HepG2 (cell line): Measurements from ENCODE around the gene PEX11G. TPM values are rescaled to one million over a fixed set of nuclear protein-coding genes. Genes with fewer than 3 reads are reported as not detected.

ENCODE experiments used
- CCDC6 ChIP-seq: sonication (generic); formaldehyde crosslinking; IDR thresholded peaks from 2 replicates; pipeline ENCODE4 v1.8.1; 2022; ENCODE audit warnings: mild to moderate bottlenecking, missing genetic modification reagents, moderate library complexity
- CEBPB ChIP-seq: IDR thresholded peaks from 2 replicates; pipeline ENCODE4 v1.6.1; 2011; ENCODE audit warnings: low read depth, low read length, improper control_type of control experiment, borderline replicate concordance
- ELF3 ChIP-seq: IDR thresholded peaks from 2 replicates; pipeline ENCODE4 v1.6.1; 2016; ENCODE audit warnings: missing genetic modification reagents, missing compliant biosample characterization
- NCOA5 ChIP-seq: sonication (generic); formaldehyde crosslinking; IDR thresholded peaks from 2 replicates; pipeline ENCODE4 v1.4.0; 2020; ENCODE audit warnings: missing genetic modification reagents
- SKI ChIP-seq: fragments of 450-650 bp; IDR thresholded peaks from one replicate; pipeline ENCODE4 v1.6.1; 2018; ENCODE audit warnings: mild to moderate bottlenecking; ENCODE audit not compliant: partially characterized antibody
- SRSF4 ChIP-seq: fragments of 200-400 bp; formaldehyde crosslinking; IDR thresholded peaks from one replicate; pipeline ENCODE4 v1.6.1; 2018; ENCODE audit warnings: mild to moderate bottlenecking, low read depth, low read length, moderate library complexity; ENCODE audit not compliant: poor library complexity, severe bottlenecking
- SRY ChIP-seq: sonication (generic); formaldehyde crosslinking; IDR thresholded peaks from 2 replicates; pipeline ENCODE4 v1.8.0; 2022; ENCODE audit warnings: mild to moderate bottlenecking, missing genetic modification reagents
- THYN1 ChIP-seq: sonication (generic); formaldehyde crosslinking; IDR thresholded peaks from 2 replicates; pipeline ENCODE4 v1.8.1; 2023; ENCODE audit warnings: low read depth, mild to moderate bottlenecking, moderate library complexity, missing genetic modification reagents, borderline replicate concordance
- ZEB1 ChIP-seq: IDR thresholded peaks from 2 replicates; pipeline ENCODE4 v1.6.1; 2012; ENCODE audit warnings: mild to moderate bottlenecking, low read depth, inconsistent platforms; ENCODE audit not compliant: insufficient replicate concordance
- ZNF205 ChIP-seq: IDR thresholded peaks from 2 replicates; pipeline ENCODE4 v1.6.1; 2018; ENCODE audit warnings: missing biosample characterization, missing genetic modification reagents
- ZNF407 ChIP-seq: sonication (generic); formaldehyde crosslinking; IDR thresholded peaks from one replicate; pipeline ENCODE4 v1.5.1; 2020; ENCODE audit warnings: mild to moderate bottlenecking, missing genetic modification reagents; ENCODE audit errors: not compliant biosample characterization
- ZNF441 ChIP-seq: sonication (generic); formaldehyde crosslinking; IDR thresholded peaks from 2 replicates; pipeline ENCODE4 v1.7.0; 2021; ENCODE audit warnings: missing genetic modification reagents, borderline replicate concordance
- ZNF577 ChIP-seq: sonication (generic); formaldehyde crosslinking; IDR thresholded peaks from 2 replicates; pipeline ENCODE4 v1.4.0; 2020; ENCODE audit warnings: mild to moderate bottlenecking, low read depth, missing genetic modification reagents, borderline replicate concordance
- polyA plus RNA-seq, 8 experiments: library from polyadenylated mRNA; depleted of rRNA in 3 of 8; stranded (reverse) in 7 of 8; unstranded in 1 of 8; fragments of >200 nt; fragmentation: Illumina TruSeq in 4 of 8; extraction: Trizol in 4 of 8; gene quantifications; 2 replicates each; pipeline versions ENCODE4 v1.2.1 to v1.2.3, GENCODE V29; 2011 to 2016; ENCODE audit warnings: low read depth in 4 of 8, missing spikeins in 1 of 8, mixed read lengths in 1 of 8; ENCODE audit not compliant: insufficient read depth in 1 of 8
- total RNA-seq, 5 experiments: library from RNA; depleted of rRNA; stranded (reverse); fragments of >200 nt; fragmentation: Illumina TruSeq; extraction: Trizol; gene quantifications; 2 replicates each; pipeline ENCODE4 v1.2.3, GENCODE V29; 2016; ENCODE audit warnings: low read depth in 1 of 5
- TF ChIP-seq, protein P1 (sequence below): IDR thresholded peaks from 2 replicates; pipeline ENCODE4 v1.6.1; 2016; ENCODE audit warnings: missing compliant biosample characterization, missing genetic modification reagents, borderline replicate concordance
- TF ChIP-seq, protein P2 (sequence below): sonication (generic); formaldehyde crosslinking; IDR thresholded peaks from 2 replicates; pipeline ENCODE4 v1.5.1; 2020; ENCODE audit warnings: mild to moderate bottlenecking, missing genetic modification reagents

The PEX11G gene
- total and polyA plus RNA-seq, 2 of the 13 experiments (the other 11 are each of a cell fraction or from before 2014, with no cell fraction given): not detected

- TF ChIP-seq, protein P1, sequence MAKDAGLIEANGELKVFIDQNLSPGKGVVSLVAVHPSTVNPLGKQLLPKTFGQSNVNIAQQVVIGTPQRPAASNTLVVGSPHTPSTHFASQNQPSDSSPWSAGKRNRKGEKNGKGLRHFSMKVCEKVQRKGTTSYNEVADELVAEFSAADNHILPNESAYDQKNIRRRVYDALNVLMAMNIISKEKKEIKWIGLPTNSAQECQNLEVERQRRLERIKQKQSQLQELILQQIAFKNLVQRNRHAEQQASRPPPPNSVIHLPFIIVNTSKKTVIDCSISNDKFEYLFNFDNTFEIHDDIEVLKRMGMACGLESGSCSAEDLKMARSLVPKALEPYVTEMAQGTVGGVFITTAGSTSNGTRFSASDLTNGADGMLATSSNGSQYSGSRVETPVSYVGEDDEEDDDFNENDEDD (CRISPR knock-in tag): peak; percentile 84
- TF ChIP-seq ZNF407 (CRISPR knock-in tag) (peak; percentile 40), NCOA5 (no peak), CEBPB (no peak), ZEB1 (no peak), THYN1 (CRISPR knock-in tag) (no peak), SKI (no peak), CCDC6 (CRISPR knock-in tag) (no peak), SRY (CRISPR knock-in tag) (peak; percentile 47; the same call in 1 of the 2 replicates), ELF3 (CRISPR knock-in tag) (no peak), ZNF577 (CRISPR knock-in tag) (no peak), ZNF441 (CRISPR knock-in tag) (0 out of 2 replicates have a peak, but pooled peaks have one; percentile 29), ZNF205 (CRISPR knock-in tag) (no peak), SRSF4 (no peak)
- TF ChIP-seq, protein P2, sequence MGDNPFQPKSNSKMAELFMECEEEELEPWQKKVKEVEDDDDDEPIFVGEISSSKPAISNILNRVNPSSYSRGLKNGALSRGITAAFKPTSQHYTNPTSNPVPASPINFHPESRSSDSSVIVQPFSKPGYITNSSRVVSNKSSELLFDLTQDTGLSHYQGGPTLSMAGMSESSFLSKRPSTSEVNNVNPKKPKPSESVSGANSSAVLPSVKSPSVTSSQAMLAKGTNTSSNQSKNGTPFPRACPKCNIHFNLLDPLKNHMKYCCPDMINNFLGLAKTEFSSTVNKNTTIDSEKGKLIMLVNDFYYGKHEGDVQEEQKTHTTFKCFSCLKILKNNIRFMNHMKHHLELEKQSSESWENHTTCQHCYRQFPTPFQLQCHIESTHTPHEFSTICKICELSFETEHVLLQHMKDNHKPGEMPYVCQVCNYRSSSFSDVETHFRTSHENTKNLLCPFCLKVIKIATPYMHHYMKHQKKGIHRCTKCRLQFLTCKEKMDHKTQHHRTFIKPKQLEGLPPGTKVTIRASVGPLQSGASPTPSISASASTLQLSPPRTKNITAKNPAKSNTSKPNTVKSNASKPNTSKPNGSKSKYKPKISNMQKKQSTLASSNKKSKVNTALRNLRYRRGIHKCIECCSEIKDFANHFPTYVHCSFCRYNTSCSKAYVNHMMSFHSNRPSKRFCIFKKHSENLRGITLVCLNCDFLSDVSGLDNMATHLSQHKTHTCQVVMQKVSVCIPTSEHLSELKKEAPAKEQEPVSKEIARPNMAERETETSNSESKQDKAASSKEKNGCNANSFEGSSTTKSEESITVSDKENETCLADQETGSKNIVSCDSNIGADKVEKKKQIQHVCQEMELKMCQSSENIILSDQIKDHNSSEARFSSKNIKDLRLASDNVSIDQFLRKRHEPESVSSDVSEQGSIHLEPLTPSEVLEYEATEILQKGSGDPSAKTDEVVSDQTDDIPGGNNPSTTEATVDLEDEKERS (CRISPR knock-in tag): no peak
Observed at GRCh38 chr19:7500811-7501450, 12.1 kb upstream of the PEX11G start (continued).
